Breast epithelium (tissue), 3 donors: ENCODE results near the gene CYP26B1.

Source experiments
- POLR2AphosphoS5 ChIP-seq, 3 donors: sonication (generic); formaldehyde crosslinking; IDR thresholded peaks; one replicate each; pipeline ENCODE4 v1.6.1; 2017; ENCODE audit warnings: antibody characterized with exemption in 3 of 3
- TF ChIP-seq, protein P1 (sequence below), 3 donors: fragments of 450-650 bp; IDR thresholded peaks; one replicate each; pipeline ENCODE4 v1.5.1; 2016 to 2017; ENCODE audit warnings: antibody characterized with exemption in 3 of 3, mild to moderate bottlenecking in 3 of 3, moderate library complexity in 3 of 3

DNA sequence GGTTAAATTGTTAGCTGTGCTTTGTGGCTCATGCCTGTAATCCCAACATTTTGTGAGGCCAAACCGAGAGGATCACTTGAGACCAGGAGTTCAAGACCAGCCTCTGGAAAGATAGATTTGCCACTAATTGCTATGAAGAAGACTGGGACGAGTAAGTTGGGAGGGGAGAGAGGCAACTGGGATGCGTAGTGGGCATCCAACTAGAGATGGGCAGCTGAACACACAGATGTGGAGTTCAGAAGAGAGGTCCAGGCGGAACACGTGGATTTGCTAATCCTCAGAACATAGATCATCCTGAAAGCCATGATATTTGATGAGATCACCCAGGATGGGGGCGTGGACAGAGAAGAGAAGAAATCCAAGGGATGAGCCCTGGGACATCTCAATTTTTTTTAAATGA is 48.7 kb downstream of the CYP26B1 start:
- TF ChIP-seq, protein P1, sequence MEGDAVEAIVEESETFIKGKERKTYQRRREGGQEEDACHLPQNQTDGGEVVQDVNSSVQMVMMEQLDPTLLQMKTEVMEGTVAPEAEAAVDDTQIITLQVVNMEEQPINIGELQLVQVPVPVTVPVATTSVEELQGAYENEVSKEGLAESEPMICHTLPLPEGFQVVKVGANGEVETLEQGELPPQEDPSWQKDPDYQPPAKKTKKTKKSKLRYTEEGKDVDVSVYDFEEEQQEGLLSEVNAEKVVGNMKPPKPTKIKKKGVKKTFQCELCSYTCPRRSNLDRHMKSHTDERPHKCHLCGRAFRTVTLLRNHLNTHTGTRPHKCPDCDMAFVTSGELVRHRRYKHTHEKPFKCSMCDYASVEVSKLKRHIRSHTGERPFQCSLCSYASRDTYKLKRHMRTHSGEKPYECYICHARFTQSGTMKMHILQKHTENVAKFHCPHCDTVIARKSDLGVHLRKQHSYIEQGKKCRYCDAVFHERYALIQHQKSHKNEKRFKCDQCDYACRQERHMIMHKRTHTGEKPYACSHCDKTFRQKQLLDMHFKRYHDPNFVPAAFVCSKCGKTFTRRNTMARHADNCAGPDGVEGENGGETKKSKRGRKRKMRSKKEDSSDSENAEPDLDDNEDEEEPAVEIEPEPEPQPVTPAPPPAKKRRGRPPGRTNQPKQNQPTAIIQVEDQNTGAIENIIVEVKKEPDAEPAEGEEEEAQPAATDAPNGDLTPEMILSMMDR (IDR thresholded peaks at IDR 0.05), result no peak
- TF ChIP-seq POLR2AphosphoS5 (IDR thresholded peaks at IDR 0.05), result no peak
